Natural killer cell treated with Interleukin-12 subunit alpha and Interleukin-12 subunit beta and Interleukin-15 and Interleukin-18, amount 100 ng/mL, for 72 hours (primary cell): ENCODE data around the gene SLC14A1. TPM values are rescaled to one million over a fixed set of nuclear protein-coding genes. Genes with fewer than 3 reads are reported as not detected.

Experiments used
- total RNA-seq, 2 donors: library from RNA; stranded (reverse); gene quantifications; one replicate each; pipeline ENCODE4 v1.2.3, GENCODE V29; 2022

Gene SLC14A1
- total RNA-seq, 2 donors from 2014 or later: 1.6 to 2.3 TPM

Other genes starting within 250 kb of the SLC14A1 start
- under 1 TPM; 0.21 to 0.36 TPM for gene SLC14A2, start 108.7 kb upstream of the SLC14A1 start, total RNA-seq
- gene SIGLEC15, start 101.5 kb downstream of the SLC14A1 start, total RNA-seq: not detected
- 10 to 100 TPM; 38.8 to 48.9 TPM for gene EPG5, start 243.1 kb downstream of the SLC14A1 start, total RNA-seq